ENCODE measurements around the gene TTC28.
"Not testable (repeated sequence)": the region's sequence is repeated elsewhere in the genome, so short reads cannot be mapped to it uniquely, and the experiment has no call there.

Gene TTC28

GRCh38 chr22:28172892-28173670 is 506.6 kb downstream of the TTC28 start:
- no peak for DNase-seq

GRCh38 chr22:28171712-28172111 is 507.9 kb downstream of the TTC28 start:
- no peak for DNase-seq

- DNase-seq, result no peak
Observed at GRCh38 chr22:28171115-28171514, 508.5 kb downstream of the TTC28 start.

GRCh38 chr22:28169314-28169713 is 510.3 kb downstream of the TTC28 start:
- DNase-seq, result not testable (repeated sequence)

- no peak for DNase-seq
Observed at GRCh38 chr22:28155808-28156207, 523.8 kb downstream of the TTC28 start.

GRCh38 chr22:28154861-28155260 is 524.8 kb downstream of the TTC28 start:
- no peak for DNase-seq

GRCh38 chr22:28151151-28151816 is 528.4 kb downstream of the TTC28 start:
- no peak for DNase-seq

- no peak for DNase-seq
Observed at GRCh38 chr22:28148816-28149465, 530.7 kb downstream of the TTC28 start.

DNA sequence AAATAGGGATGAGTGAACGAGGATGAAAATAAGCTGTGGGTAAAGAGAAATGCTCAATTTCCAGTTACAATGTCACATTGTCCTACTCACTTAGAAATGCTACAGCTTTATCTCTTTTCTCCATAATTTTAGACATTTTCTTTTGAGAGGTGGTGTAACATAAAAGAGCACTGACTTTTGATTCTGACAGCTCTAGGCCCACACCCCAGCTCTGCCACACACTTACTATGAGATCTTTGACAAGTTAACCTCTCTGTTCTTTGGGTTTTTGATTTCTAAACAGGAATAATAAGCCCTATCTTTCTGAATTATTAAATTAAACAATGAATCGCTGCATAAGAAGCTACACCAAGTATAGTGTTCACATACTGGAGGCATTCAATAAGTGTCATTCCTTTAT is 532.2 kb downstream of the TTC28 start:
- no peak for DNase-seq

DNA sequence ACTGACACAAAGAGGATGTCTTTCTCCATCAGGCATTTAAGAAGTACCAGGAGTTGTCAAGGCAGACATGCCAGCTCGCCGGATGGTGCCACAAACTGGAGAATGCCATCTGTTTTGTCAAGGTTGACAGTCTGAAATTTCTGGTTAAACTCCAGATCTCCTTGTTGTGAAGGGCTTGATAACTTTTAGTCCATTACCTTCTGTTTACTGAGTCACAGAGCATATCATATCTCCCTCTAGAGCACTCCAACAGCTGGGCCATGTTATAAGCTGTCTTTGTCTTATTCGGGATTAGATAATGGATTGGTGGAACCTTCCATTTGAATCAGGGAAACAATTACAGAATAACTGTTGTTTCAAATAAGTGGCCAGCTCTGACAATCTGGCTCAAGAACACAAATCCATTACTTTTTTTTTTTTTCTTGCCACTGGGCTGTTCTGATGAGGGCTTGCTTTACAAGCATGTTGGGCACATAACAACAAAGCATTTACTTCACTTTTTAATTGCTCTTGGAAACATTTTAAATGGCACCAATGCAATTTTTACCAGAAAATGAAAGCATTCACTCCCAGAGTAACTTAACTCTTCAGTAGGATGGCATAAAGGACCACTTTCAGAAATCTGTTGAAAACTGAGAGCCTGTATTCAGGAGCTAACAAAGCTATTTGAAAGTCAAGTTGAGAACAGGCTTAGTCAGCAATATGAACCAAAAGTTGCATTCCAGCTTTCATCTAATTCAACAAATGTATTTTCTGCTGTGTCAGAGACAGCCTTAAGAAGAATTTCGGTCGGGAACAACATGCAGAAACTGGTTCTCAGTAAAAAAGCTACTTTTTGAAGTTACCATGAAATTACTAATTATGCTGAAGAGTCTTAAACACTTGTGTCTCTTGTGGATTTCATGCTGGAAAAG is 533.0 kb downstream of the TTC28 start:
- DNase-seq, result no peak

GRCh38 chr22:28143961-28144745 is 535.5 kb downstream of the TTC28 start:
- no peak for DNase-seq

GRCh38 chr22:28143241-28143865 is 536.3 kb downstream of the TTC28 start:
- DNase-seq, result no peak

DNA sequence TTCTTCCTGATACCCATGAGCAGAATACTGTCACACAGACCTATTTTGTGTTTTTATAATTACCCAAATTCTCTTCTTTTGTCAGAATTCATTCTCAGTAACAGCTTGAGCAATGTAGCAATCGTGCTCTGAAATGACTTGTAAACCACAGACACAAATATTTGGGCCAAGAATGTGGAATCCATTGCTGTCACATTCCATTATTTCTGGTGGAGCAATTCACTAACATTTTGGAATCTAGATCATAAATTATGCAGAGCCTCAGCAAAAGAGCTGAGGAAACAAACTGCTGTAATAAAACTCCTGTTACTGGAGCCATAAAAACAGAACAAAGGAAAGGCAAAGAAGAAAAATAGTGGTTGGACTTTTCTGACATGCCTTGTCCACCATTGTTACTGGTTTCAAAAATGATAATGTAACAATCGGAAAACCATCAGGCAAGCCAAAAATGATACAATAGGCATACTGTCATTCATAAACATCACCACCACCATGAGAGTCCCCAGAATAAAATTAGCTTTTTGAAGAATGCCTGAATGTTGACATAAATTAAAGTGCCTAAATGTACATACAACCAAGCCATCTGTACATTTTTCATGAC is 537.2 kb downstream of the TTC28 start:
- no peak for DNase-seq

DNA sequence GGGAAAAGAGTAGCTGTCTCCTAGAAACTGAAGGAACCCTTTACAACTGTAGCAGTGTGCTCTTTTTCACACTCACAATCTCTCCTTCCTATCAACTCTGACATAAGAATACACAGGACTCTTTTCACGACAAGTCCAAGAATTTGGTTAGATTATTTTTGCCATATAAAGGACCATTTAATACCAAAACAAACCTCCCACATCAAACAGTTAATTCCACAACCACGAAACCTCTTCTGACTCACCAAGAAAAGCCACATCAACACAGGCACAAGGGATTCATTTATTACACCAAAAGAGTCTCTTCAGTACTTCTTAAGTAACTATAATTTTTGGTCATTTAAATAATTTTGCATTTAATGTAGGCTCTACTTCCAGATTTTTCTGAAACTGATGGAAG is 538.0 kb downstream of the TTC28 start:
- no peak for DNase-seq

DNA sequence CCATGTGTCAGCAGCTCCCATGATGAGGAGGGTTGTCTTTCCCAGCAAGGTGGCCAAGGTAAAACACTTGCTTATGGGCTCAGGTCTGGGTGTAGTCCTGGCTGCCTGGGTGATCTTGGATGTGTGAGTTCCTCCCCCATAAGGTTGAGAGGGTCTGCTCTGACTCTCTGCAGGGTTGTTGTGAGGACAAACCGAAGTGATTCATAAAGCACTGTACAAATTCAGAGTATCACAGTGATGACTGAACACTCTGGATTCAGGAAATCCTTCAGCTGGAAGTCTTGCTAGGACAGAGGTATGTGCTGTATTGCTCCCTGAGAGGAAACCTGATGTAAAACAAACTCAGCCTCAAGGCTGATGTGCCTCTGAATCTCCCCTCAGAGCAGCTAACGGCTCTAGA is 539.7 kb downstream of the TTC28 start:
- no peak for DNase-seq

GRCh38 chr22:28139516-28139915 is 540.1 kb downstream of the TTC28 start:
- no peak for DNase-seq

DNA sequence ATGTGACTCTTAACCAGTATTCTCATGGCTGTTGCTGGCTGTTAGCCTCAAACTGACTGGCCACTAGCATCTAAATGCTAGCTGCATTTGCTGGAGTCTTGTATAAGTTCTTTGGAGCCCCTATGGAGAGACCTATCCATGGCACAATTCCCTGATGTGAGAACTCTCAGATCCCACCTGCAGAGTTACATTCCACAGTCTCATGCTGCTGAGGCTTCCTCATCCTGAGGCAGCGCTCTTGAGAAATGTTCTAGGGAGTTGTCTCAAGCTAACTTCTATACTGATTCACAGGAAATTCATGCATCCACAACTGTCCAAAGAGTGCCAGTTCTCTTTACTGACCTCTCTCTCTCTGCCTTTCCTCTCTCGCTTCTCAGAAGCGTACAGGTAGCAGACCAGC is 542.6 kb downstream of the TTC28 start:
- DNase-seq, result no peak

DNA sequence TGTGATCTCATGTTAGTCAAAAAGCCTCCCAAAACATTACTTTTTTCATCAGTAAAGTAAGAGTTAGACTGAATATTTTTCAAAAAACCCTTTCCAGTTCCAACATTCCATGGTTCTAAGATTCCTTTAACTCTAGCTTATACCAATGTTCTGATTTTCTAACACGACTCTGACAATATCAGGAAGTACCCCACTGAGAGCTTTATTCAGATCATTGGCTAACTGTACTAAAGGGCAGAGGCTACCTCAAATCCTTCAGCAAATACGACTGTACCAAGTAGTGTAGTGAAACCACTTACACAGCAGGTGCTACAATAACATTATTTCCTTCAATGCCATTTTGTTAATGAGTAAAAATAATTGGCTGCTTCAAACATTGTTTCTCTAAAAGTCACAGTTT is 547.2 kb downstream of the TTC28 start:
- DNase-seq, result no peak

- no peak for DNase-seq
Observed at GRCh38 chr22:28129319-28129962, 550.2 kb downstream of the TTC28 start.

- no peak for DNase-seq
Observed at GRCh38 chr22:28128827-28129226, 550.8 kb downstream of the TTC28 start.

DNA sequence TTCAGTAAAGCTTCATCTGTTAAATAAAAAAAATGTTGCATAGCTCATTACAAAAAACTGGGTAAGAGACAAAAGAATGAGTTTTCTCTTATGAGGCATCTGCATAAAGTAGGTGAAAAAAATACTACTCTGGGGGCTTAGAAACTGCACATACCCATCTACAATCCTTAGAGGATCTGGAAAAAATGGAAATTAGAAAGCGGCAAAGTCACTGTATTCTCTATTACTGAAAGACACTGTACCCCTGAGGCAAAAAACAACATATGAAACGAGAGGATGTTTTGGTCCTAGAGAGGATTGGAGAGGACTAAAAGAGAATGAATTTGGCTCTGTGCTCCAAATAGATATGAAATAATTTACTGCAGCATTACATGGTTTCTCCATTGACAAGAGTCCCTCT is 553.8 kb downstream of the TTC28 start:
- DNase-seq, result no peak

Data from stimulated activated CD4-positive, alpha-beta T cell treated with anti-CD3 and anti-CD28 coated beads, Interleukin-15, amount 100 ng/mL, for 24 hours (primary cell).